Anterior cingulate cortex (tissue), 58 donors: ENCODE measurements around the gene CFAP70.

ENCODE experiments used
- DNase-seq, 58 donors: peaks; one replicate each; lab custom pipeline; 2025; lab: John Stamatoyannopoulos, UW

The CFAP70 gene

DNA sequence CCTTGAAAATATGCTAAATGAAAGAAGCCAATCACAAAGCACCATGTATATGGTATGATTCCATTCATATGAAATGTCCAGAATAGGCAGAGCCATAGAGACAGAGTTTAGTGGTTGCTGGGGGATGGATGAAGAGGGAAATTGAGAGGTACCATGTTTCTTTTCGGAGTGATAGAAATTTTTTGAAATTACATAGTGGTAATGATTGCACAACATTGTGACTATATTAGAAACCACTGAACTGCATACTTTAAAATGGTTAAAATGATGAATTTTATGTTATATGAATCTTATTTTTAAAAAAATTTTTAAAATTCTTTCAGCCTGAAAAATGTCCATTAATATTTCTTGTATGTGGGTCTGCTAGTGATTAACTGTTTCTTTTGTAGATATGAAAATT, 137.7 kb downstream of the CFAP70 start:
- no peak for DNase-seq

DNA sequence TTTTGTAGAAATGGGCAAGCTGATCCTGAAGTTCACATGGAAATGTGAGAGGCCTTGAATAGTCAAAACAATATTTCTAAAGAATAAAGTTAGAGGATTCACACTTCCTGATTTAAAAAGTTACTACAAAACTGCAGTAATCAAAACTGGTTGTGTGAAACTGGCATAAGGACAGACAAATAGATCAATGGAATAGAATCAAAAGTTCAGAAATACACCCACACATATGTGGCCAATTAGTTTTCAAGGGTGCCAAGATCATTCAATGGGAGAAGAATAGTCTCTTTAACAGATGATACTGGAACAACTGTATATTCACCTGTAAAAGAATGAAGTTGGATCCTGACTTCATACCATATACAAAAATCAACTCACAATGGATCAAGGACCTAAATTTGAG, 139.3 kb downstream of the CFAP70 start:
- no peak for DNase-seq

DNA sequence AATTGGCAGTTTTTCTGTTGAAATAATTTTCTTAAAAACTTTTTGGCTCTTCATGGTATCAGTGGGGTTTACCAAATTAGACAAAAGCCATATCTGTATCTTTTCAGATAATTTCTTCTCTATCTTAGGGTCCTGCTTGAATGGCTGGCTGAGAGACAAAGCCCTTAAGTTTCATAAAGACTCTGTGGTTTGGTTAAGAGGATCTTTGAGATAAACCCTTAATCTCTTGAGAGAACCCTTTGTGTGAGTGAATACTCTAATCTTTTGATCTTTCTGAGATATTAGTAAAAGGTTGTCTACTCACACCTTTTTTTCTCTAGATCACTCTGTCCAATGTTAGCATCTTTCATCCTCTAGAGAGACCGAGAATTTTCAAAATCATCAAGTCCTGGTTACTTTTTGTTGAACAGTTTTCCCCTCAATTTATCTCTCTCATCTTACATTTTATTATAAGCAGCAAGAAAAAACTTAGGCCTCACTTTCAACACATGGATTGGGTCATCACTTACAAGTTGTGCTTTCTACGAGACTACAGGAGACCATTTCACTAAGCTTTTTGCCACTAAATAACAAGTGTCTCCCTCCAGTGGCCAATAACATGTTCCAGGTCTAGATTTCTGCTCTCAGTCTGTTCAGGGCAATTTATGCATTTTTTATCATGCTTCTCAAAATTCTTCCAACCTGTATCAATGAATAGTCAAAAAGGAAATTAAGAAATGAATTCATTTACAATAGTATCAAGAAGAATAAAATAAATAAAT, 140.1 kb downstream of the CFAP70 start:
- no peak for DNase-seq

DNA sequence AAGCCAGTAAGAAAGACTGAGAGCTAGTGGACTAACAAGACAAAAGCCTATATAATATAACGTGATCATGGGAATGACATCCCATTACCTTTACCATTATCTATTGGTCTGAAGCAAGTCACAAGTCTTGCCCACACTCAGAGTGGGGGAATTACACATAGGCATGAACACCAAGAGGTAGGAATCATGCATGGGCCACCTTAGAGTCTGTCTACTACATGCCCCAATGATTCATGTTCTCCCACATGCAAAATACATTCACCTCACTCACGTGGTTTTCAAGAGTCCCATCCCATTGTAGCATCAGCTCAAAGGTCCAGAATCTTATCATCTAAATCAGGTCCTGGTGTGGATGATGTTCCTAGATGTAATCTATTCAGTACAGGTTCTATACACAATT, 141.0 kb downstream of the CFAP70 start:
- no peak for DNase-seq

DNA sequence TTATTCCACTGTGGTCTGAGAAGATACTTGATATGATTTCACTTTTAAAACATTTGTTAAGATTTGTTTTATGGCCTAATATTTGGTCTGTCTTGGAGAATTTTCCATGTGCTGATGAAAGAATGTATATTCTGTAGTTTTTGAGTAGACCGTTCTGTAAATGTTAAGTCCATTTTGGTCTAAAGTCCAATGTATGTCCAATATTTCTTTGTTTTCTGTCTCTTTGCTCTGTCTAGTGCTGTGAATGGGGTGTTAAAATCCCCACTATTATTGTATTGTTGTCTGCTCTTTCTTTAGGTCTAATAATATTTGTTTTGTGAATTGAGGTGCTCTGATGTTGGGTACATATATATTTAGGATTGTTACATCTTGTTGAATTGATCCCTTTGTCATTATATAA, 142.9 kb downstream of the CFAP70 start:
- no peak for DNase-seq

DNA sequence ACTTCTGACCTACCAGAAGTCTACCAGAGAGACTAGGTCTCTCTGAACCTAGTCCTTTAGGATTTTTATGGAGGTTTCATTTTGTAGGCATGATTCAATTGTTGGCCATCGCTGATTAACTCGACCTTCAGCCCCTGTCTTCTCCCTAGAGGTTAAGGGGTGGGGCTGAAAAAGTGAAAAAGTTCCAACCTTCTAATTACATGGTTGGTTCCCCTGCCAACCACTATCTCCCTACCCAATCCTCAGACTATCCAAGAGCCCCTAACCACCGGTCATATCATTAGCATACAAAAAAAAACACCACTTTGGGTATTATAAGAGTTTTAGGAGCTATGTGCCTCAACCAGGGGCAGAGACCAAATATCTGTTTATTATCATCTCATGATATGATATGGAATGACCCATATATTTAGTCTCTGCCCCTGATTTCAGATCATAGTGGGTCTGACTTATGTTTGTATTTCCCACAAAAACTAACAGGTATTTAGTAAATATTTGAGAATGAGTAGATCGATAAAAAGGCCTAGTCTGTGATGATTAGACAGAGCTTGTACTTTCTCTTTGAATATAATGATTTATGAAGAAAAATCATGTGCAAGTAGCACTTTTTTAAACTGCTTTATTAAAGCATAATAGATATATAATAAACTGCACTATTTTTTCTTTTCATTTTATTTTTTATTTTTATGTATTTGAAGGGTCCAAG, 147.4 kb downstream of the CFAP70 start:
- no peak for DNase-seq

DNA sequence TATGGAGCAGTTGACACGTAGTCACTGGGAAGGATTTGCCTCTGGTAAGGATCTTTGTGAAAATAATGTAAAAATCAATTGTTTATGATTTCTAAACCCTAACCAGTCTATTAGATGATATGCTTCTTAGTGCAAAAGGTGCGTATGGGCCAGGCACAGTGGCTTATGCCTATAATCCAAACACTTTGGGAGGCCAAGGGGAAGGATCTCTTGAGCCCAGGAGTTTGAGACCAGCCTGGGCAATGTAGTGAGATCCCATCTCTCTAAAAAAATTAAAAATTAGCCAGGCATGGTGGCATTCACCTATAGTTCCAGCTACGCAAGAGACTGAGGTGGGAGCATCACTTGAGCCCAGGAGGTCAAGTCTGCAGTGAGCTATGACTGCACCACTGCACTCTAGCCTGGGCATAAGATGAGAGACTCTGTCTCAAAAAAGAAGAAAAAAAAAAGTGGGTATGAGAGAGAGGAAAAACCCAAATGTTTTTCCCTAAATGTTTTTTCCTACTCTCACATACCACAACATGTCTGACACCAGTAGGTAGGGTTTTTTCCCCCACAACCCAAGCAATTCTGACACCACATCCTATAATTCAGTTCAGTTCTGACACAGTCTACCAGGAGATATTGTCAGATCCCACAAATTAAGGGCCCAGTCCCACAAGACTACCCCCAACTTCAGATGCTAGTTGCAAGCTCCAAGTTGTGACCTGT, 148.1 kb downstream of the CFAP70 start:
- no peak for DNase-seq

DNA sequence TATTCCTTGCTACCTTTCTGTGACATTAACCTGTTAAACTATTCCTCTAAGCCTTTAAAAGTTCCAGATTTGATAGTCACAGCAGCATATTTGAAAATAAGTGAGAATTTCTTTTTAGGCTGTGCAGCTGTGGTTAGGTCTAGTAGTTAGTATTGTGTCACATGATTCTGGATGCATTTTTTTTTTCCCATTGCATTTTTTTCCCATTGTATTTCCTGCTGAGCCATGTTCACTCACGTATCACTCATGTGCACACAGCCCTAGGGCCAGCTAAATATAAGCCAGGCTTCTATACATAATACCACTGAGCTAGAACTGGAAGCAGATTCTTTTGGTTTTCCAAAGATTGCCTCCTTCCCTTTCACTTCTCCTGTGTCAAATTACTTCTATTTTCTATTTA, 149.0 kb downstream of the CFAP70 start:
- DNase-seq: no peak

DNA sequence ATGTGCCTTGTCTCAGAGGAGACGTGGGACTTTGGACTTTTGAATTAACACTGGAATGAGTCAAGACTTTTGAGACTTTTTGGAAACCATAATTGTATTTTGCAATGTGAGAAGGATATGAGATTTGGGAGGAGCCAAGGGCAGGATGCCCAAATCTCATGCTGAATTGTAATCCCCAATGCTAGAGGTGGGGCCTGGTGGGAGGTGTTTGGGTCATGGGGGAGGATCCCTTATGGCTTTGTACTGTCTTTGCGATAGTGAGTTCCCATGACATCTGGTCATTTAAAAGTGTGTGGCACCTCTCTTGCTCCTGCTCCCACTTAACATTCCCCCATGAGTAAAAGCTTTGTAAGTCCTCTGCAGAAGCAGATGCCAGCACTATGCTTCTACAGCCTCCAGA, 150.8 kb downstream of the CFAP70 start:
- peak in 2 of 58 donors; percentile 0 to 4 for DNase-seq

DNA sequence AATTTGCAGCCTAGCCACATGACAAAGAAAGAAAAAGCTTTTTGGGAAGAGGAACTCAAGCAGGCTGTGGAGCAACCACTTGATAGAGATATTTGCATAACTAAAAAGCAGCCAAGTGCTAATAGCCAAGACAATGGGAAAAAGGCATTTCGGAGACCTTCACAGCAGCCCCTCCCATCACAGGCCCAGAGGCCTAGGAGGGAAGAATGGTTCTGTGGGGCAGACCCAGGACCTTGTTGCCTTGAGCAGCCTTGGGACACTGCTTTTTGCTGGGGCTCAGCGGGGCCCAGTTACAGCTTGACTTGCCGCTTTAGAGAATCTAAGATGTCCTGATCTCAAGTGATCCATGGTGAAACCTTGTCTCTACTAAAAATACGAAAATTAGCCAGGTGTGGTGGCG, 152.3 kb downstream of the CFAP70 start:
- no peak for DNase-seq

DNA sequence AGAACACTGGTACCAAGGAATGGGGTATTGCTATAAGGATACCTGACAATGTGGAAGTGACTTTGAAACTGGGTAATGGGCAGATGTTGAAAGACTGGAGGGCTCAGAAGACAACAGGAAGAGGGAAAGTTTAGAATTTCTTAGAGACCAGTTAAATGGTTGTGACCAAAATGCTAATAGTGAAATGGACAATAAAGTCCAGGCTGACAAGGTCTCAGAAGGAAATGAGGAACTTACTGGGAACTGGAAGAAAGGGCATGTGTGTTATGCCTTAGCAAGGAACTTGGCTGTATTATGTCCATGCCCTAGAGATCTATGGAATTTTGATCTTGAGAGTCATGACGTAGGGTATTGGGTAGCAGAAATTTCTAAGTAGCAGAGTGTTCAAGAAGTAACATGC, 152.8 kb downstream of the CFAP70 start:
- DNase-seq: no peak

DNA sequence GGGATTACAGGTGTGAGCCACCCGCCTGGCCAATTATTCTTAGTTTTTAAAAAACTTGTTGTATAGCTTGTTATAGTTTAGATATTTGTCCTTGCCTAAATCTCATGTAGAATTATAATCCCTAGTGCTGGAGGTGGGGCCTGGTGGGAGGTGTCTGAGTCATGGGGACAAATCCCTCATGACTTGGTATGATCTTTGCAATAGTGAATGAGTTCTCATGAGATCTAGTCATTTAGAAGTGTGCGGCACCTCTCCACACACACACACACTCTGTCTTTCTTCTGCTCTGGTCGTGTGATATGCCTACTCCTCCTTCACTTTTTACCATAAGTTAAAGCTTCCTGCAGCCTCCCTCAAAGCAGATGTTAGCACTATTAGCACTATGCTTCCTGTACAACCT, 153.6 kb downstream of the CFAP70 start:
- DNase-seq: no peak
